ENCODE data around the gene HSD3B2. TPM values are rescaled to one million over a fixed set of nuclear protein-coding genes. Genes with fewer than 3 reads are reported as not detected.

HSD3B2 gene
- total and polyA plus RNA-seq, 2 experiments from 2014 or later, result not detected

GRCh38 chr1:119438761-119439160, 23.8 kb downstream of the HSD3B2 start (continued):
- TF ChIP-seq ZNF462 (CRISPR knock-in tag; IDR thresholded peaks at IDR 0.05) (no peak), CTCF (conservative IDR thresholded peaks at IDR 0.05; ENCODE audit: low read depth in 2 of 2) (no peak), NANOG (IDR thresholded peaks at IDR 0.05; ENCODE audit: borderline replicate concordance) (no peak), ZNF331 (CRISPR knock-in tag; IDR thresholded peaks at IDR 0.05; ENCODE audit: low read depth) (no peak), JUNB (IDR thresholded peaks at IDR 0.05; ENCODE audit: unreplicated experiment) (no peak)

- Histone ChIP-seq H3K36me3 (ENCODE audit: insufficient read depth) (no peaks in the 10 kb centered on the region), H3K27ac (ENCODE audit: low read depth) (no peak overlapping the region), H3K9me2 (ENCODE audit: insufficient read depth) (no peaks in the 10 kb centered on the region), H3K4me1 (ENCODE audit: insufficient read depth) (no peaks in the 10 kb centered on the region), H3K4me2 (no peak overlapping the region), H3K79me2 (replicated peaks; ENCODE audit: insufficient read depth) (no peaks in the 10 kb centered on the region), H4K20me1 (replicated peaks; ENCODE audit: insufficient read depth) (no peaks in the 10 kb centered on the region), H2AFZ (peak overlapping the region; percentile 84), H3K4me3 (no peak overlapping the region), H3K27me3 (ENCODE audit: insufficient read depth) (no peaks in the 10 kb centered on the region), H3F3A (replicated peaks; ENCODE audit: low read depth) (no peaks in the 10 kb centered on the region)
- Mint-ChIP-seq H3K4me3 (no peak overlapping the region), H3K36me3 (ENCODE audit: low read depth) (no peaks in the 10 kb centered on the region), H3K27ac (no peak overlapping the region), H3K9me3 (no peaks in the 10 kb centered on the region), H3K27me3 (ENCODE audit: insufficient read depth, low read depth, poor library complexity) (no peaks in the 10 kb centered on the region), H3K4me1 (no peaks in the 10 kb centered on the region)
- ATAC-seq (peak; percentile 80), DNase-seq (ENCODE audit: low spot score) (peak; percentile 52)
- TF ChIP-seq NANOG (IDR thresholded peaks at IDR 0.05; ENCODE audit: borderline replicate concordance) (no peak), REST (IDR thresholded peaks at IDR 0.05; ENCODE audit: unreplicated experiment) (no peak), EZH2phosphoT487 (IDR thresholded peaks at IDR 0.05; ENCODE audit: unreplicated experiment) (no peak), ETS1 (IDR thresholded peaks at IDR 0.05) (no peak), ZNF331 (CRISPR knock-in tag; IDR thresholded peaks at IDR 0.05; ENCODE audit: low read depth) (no peak), CTCF (conservative IDR thresholded peaks at IDR 0.05; ENCODE audit: low read depth in 2 of 2) (no peak)
Observed at GRCh38 chr1:119440721-119441307, 25.9 kb downstream of the HSD3B2 start.
